ENCODE results near the gene ITGB7. TPM values are rescaled to one million over a fixed set of nuclear protein-coding genes. Genes with fewer than 3 reads are reported as not detected.

Gene ITGB7
- total and polyA plus RNA-seq, 9 of the 15 experiments (the other 6 are each of a cell fraction or from before 2014, with no cell fraction given): 0.06 to 2.0 (median 0.67) TPM

DNA sequence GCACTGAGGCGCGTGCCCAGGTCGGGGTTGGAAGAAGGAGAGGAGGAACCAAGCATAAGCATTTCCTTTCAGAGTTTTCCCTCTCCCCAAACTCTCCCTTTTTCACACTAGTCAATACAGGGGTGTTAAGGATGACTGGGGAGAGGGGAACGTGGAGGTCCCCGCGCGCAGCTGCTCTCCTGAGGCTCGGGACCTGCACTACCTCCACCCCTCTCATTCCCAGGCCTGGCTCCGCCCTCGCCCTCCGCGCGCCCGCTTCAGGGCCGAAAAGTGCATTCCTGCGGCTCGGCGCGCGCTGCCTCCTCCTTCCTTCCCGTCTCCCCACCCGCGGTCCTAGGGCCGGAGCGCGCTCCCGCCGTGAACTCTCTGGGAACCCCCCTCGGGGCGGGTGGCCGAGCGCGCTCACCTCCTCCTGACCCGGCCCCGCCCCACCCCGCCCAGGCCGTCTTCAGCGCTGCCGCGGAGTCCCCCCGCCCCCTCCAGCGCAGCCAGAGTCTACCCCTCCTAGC, 13.7 kb upstream of the ITGB7 start (continued):
- TF ChIP-seq, protein P1, sequence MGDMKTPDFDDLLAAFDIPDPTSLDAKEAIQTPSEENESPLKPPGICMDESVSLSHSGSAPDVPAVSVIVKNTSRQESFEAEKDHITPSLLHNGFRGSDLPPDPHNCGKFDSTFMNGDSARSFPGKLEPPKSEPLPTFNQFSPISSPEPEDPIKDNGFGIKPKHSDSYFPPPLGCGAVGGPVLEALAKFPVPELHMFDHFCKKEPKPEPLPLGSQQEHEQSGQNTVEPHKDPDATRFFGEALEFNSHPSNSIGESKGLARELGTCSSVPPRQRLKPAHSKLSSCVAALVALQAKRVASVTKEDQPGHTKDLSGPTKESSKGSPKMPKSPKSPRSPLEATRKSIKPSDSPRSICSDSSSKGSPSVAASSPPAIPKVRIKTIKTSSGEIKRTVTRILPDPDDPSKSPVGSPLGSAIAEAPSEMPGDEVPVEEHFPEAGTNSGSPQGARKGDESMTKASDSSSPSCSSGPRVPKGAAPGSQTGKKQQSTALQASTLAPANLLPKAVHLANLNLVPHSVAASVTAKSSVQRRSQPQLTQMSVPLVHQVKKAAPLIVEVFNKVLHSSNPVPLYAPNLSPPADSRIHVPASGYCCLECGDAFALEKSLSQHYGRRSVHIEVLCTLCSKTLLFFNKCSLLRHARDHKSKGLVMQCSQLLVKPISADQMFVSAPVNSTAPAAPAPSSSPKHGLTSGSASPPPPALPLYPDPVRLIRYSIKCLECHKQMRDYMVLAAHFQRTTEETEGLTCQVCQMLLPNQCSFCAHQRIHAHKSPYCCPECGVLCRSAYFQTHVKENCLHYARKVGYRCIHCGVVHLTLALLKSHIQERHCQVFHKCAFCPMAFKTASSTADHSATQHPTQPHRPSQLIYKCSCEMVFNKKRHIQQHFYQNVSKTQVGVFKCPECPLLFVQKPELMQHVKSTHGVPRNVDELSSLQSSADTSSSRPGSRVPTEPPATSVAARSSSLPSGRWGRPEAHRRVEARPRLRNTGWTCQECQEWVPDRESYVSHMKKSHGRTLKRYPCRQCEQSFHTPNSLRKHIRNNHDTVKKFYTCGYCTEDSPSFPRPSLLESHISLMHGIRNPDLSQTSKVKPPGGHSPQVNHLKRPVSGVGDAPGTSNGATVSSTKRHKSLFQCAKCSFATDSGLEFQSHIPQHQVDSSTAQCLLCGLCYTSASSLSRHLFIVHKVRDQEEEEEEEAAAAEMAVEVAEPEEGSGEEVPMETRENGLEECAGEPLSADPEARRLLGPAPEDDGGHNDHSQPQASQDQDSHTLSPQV (IDR thresholded peaks at IDR 0.05): no peak
- TF ChIP-seq TEAD4 (IDR thresholded peaks at IDR 0.05; ENCODE audit: low read length): peak; percentile 41; the same call in 1 of the 2 replicates
- TF ChIP-seq TEAD4 (CRISPR knock-in tag; IDR thresholded peaks at IDR 0.05; ENCODE audit: borderline replicate concordance): no peak
- TF ChIP-seq NRF1 (conservative IDR thresholded peaks at IDR 0.05 in 1 of 2, IDR thresholded peaks at IDR 0.05 in 1 of 2): peak; percentile 74 to 78
- no peak for TF ChIP-seq BRF1 (IDR thresholded peaks at IDR 0.05; ENCODE audit: borderline replicate concordance, extremely low read depth, insufficient read length)
- 0 out of 4 replicates have a peak, but pooled peaks of 1 of the 2 experiments have one; percentile 28 for TF ChIP-seq KDM4B (IDR thresholded peaks at IDR 0.05; ENCODE audit: borderline replicate concordance in 2 of 2, low read depth in 1 of 2)
- peak; percentile 36; the same call in 1 of the 2 replicates for TF ChIP-seq RB1 (IDR thresholded peaks at IDR 0.05; ENCODE audit: low read depth)
- peak in 1 of 2 experiments; percentile 75; a peak in 2 of 4 replicates for TF ChIP-seq SRF (CRISPR knock-in tag; IDR thresholded peaks at IDR 0.05)
- peak; percentile 31; the same call in 1 of the 2 replicates for TF ChIP-seq ZNF12 (CRISPR knock-in tag; IDR thresholded peaks at IDR 0.05)
- no peak for TF ChIP-seq NR2C2 (CRISPR knock-in tag; IDR thresholded peaks at IDR 0.05)
- TF ChIP-seq NR2C2 (tag; IDR thresholded peaks at IDR 0.05): peak; percentile 74
- peak; percentile 60 for TF ChIP-seq HMGN3 (IDR thresholded peaks at IDR 0.05; ENCODE audit: borderline replicate concordance, extremely low read depth, insufficient read length, low read depth, low read length)
- 0 out of 2 replicates have a peak, but pooled peaks have one; percentile 39 for TF ChIP-seq ZNF766 (CRISPR knock-in tag; conservative IDR thresholded peaks at IDR 0.05)
- TF ChIP-seq RNF2 (IDR thresholded peaks at IDR 0.05): no peak
- TF ChIP-seq RCOR1 (IDR thresholded peaks at IDR 0.05; ENCODE audit: borderline replicate concordance in 1 of 2, low read depth in 2 of 2, low read length in 2 of 2): 0 out of 4 replicates have a peak, but pooled peaks of 1 of the 2 experiments have one; percentile 16
- peak; percentile 42 for TF ChIP-seq MAX (CRISPR knock-in tag; IDR thresholded peaks at IDR 0.05)
- TF ChIP-seq TCF3 (CRISPR knock-in tag; IDR thresholded peaks at IDR 0.05): 0 out of 2 replicates have a peak, but pooled peaks have one; percentile 7
- 0 out of 3 replicates have a peak, but pooled peaks of 1 of the 2 experiments have one; percentile 1 for TF ChIP-seq CBX3 (IDR thresholded peaks at IDR 0.05; ENCODE audit: borderline replicate concordance in 1 of 2, low read length in 2 of 2)
- TF ChIP-seq CREB1 (IDR thresholded peaks at IDR 0.05): no peak
- TF ChIP-seq CREB1 (CRISPR knock-in tag; IDR thresholded peaks at IDR 0.05): 0 out of 2 replicates have a peak, but pooled peaks have one; percentile 22
- TF ChIP-seq NR1H2 (CRISPR knock-in tag; IDR thresholded peaks at IDR 0.05): 0 out of 2 replicates have a peak, but pooled peaks have one; percentile 69
- peak; percentile 80 for TF ChIP-seq SP1 (CRISPR knock-in tag; IDR thresholded peaks at IDR 0.05)
- no peak for TF ChIP-seq ARID2 (IDR thresholded peaks at IDR 0.05)
- TF ChIP-seq ZNF551 (CRISPR knock-in tag; IDR thresholded peaks at IDR 0.05): no peak
- no peak for TF ChIP-seq ZBTB1 (CRISPR knock-in tag; IDR thresholded peaks at IDR 0.05; ENCODE audit: borderline replicate concordance, low read depth)
